ENCODE results near the gene ZNF75A.

DNA sequence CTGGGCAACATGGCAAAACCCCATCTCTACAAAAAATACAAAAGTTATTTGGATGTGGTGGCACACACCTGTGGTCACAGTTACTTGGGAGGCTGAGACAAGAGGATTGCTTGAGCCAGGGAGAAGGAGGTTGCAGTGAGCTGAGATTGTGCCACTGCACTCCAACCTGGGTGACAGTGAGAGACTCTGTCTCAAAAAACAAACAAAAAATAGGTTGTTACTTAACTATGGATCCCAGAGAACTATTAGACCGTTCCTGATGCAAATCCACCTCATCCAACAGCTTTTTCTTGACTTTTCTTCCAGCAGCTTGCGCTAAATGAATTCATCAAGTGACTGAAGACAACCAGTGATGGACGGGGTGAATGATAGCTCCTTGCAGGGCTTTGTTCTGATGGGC lies 50.3 kb downstream of the ZNF75A start, which contains the start of gene OR2C1:
- TF ChIP-seq, protein P1, sequence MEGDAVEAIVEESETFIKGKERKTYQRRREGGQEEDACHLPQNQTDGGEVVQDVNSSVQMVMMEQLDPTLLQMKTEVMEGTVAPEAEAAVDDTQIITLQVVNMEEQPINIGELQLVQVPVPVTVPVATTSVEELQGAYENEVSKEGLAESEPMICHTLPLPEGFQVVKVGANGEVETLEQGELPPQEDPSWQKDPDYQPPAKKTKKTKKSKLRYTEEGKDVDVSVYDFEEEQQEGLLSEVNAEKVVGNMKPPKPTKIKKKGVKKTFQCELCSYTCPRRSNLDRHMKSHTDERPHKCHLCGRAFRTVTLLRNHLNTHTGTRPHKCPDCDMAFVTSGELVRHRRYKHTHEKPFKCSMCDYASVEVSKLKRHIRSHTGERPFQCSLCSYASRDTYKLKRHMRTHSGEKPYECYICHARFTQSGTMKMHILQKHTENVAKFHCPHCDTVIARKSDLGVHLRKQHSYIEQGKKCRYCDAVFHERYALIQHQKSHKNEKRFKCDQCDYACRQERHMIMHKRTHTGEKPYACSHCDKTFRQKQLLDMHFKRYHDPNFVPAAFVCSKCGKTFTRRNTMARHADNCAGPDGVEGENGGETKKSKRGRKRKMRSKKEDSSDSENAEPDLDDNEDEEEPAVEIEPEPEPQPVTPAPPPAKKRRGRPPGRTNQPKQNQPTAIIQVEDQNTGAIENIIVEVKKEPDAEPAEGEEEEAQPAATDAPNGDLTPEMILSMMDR (IDR thresholded peaks at IDR 0.05; ENCODE audit: low read depth, low read length, poor library complexity, severe bottlenecking): no peak
- no peak for TF ChIP-seq EZH2phosphoT487 (IDR thresholded peaks at IDR 0.05; ENCODE audit: borderline replicate concordance, low read length)
